A549 (cell line): ENCODE data around the gene POLA1. TPM values are rescaled to one million over a fixed set of nuclear protein-coding genes. Genes with fewer than 3 reads are reported as not detected.

Experiments
- ATAC-seq, 2 experiments: fragments of 200-7000 bp in 1 of 2; fragments of >200 bp in 1 of 2; cut with Nextera tagmentation in 1 of 2; cut with Tn5 transposase in 1 of 2; 3 replicates each; pipeline versions ENCODE4 v1.8.0 to v1.9.1; 2018 to 2020; ENCODE audit warnings: mild to moderate bottlenecking in 1 of 2, moderate library complexity in 1 of 2
- CTCF ChIA-PET: fragments of 300-600 bp; sonication (Branson Sonifier 250); formaldehyde crosslinking; extraction: SDS; loops from one replicate; lab custom pipeline; 2021; ENCODE audit warnings: antibody characterized with exemption, inconsistent platforms; lab: Yijun Ruan, JAX
- POLR2A ChIA-PET: fragments of 350-600 bp; formaldehyde crosslinking; extraction: SDS; loops from one replicate; lab custom pipeline; 2021; ENCODE audit warnings: antibody characterized with exemption, inconsistent platforms; lab: Yijun Ruan, JAX
- DNase-seq, 2 experiments: peaks; one replicate each; pipeline versions ENCODE4 v3.0.0 to v3.0.0-alpha.2; 2011 to 2016; ENCODE audit warnings: low read depth in 1 of 2, low spot score in 1 of 2
- FAIRE-seq: peaks from 2 replicates; lab custom pipeline; 2011; peaks lifted over from hg19 to GRCh38; lab: Jason Lieb, UNC
- H3K27ac ChIP-seq, 2 experiments: fragments of >200 bp; sonication (Bioruptor Twin); formaldehyde crosslinking; 3 replicates each; pipeline ENCODE4 v1.5.1; 2016 to 2017
- H3K4me1 ChIP-seq: fragments of >200 bp; sonication (Bioruptor Twin); formaldehyde crosslinking; 3 replicates; pipeline ENCODE4 v1.6.1; 2016
- H3K4me2 ChIP-seq: fragments of >200 bp; sonication (Bioruptor Twin); formaldehyde crosslinking; 3 replicates; pipeline ENCODE4 v1.6.1; 2016
- H3K4me3 ChIP-seq: fragments of >200 bp; sonication (Bioruptor Twin); formaldehyde crosslinking; 3 replicates; pipeline ENCODE4 v1.5.1; 2016
- H3K9me3 ChIP-seq: fragments of >200 bp; sonication (Bioruptor Twin); formaldehyde crosslinking; 3 replicates; pipeline ENCODE4 v1.6.1; 2016
- BCL3 ChIP-seq: fragments of >200 bp; sonication (Bioruptor Twin); formaldehyde crosslinking; IDR thresholded peaks from 3 replicates; pipeline ENCODE4 v1.6.1; 2016
- CBX2 ChIP-seq: fragments of 200-600 bp; sonication (generic); IDR thresholded peaks from 2 replicates; pipeline ENCODE4 v1.6.1; 2016; ENCODE audit warnings: low read depth, mild to moderate bottlenecking, borderline replicate concordance
- CBX8 ChIP-seq: fragments of 200-600 bp; sonication (generic); IDR thresholded peaks from 2 replicates; pipeline ENCODE4 v1.6.1; 2016
- CEBPB ChIP-seq, 2 experiments: fragments of >200 bp in 1 of 2; sonication (Bioruptor Twin) in 1 of 2; formaldehyde crosslinking in 1 of 2; IDR thresholded peaks; 2 replicates each; pipeline ENCODE4 v1.6.1; 2012 to 2016
- CHD2 ChIP-seq: fragments of 150-350 bp; IDR thresholded peaks from 2 replicates; pipeline ENCODE4 v1.6.1; 2014; ENCODE audit warnings: low read length; ENCODE audit not compliant: partially characterized antibody
- CTCF ChIP-seq: fragments of >200 bp; sonication (Bioruptor Twin); formaldehyde crosslinking; IDR thresholded peaks from 3 replicates; pipeline ENCODE4 v1.5.1; 2016
- EHMT2 ChIP-seq: fragments of 200-600 bp; sonication (generic); IDR thresholded peaks from 2 replicates; pipeline ENCODE4 v1.6.1; 2016; ENCODE audit warnings: antibody characterized with exemption, low read depth, mild to moderate bottlenecking, moderate library complexity
- ESRRA ChIP-seq: fragments of 150-350 bp; IDR thresholded peaks from 2 replicates; pipeline ENCODE4 v1.6.1; 2014; ENCODE audit warnings: mild to moderate bottlenecking, low read length, borderline replicate concordance
- FOSB ChIP-seq: fragments of 250-450 bp; sonication (Bioruptor Pico); IDR thresholded peaks from 2 replicates; pipeline ENCODE4 v1.5.0; 2020; ENCODE audit warnings: mild to moderate bottlenecking, moderate library complexity
- HMGXB4 ChIP-seq: fragments of 250-450 bp; sonication (Bioruptor Pico); IDR thresholded peaks from 2 replicates; pipeline ENCODE4 v1.5.0; 2021; ENCODE audit warnings: mild to moderate bottlenecking, moderate library complexity, borderline replicate concordance
- HOXA7 ChIP-seq: fragments of 250-450 bp; sonication (Bioruptor Pico); IDR thresholded peaks from 2 replicates; pipeline ENCODE4 v1.5.0; 2020; ENCODE audit warnings: mild to moderate bottlenecking, moderate library complexity
- HOXB5 ChIP-seq: fragments of 250-450 bp; sonication (Bioruptor Pico); IDR thresholded peaks from 2 replicates; pipeline ENCODE4 v1.5.0; 2020; ENCODE audit warnings: mild to moderate bottlenecking, moderate library complexity
- MAZ ChIP-seq: fragments of 150-350 bp; IDR thresholded peaks from 2 replicates; pipeline ENCODE4 v1.6.1; 2014; ENCODE audit warnings: antibody characterized with exemption, low read depth, low read length, borderline replicate concordance
- NPAS2 ChIP-seq: fragments of 250-450 bp; sonication (Bioruptor Pico); IDR thresholded peaks from 2 replicates; pipeline ENCODE4 v1.8.0; 2022; ENCODE audit warnings: mild to moderate bottlenecking, moderate library complexity, borderline replicate concordance
- NR3C1 ChIP-seq: fragments of >200 bp; sonication (Bioruptor Twin); formaldehyde crosslinking; IDR thresholded peaks from 3 replicates; pipeline ENCODE4 v1.6.1; 2017
- RAD21 ChIP-seq, 2 experiments: fragments of >200 bp in 1 of 2; sonication (Bioruptor Twin) in 1 of 2; formaldehyde crosslinking in 1 of 2; IDR thresholded peaks in 1 of 2; conservative IDR thresholded peaks in 1 of 2; 2 replicates in 1 of 2; 3 replicates in 1 of 2; pipeline ENCODE4 v1.6.1; 2012 to 2018; ENCODE audit warnings: inconsistent platforms in 1 of 2
- RNF2 ChIP-seq: fragments of 200-600 bp; sonication (generic); IDR thresholded peaks from 2 replicates; pipeline ENCODE4 v1.6.1; 2016; ENCODE audit warnings: low read depth, mild to moderate bottlenecking, antibody characterized with exemption, moderate library complexity, borderline replicate concordance
- TFCP2L1 ChIP-seq: fragments of 250-450 bp; sonication (Bioruptor Pico); IDR thresholded peaks from 2 replicates; pipeline ENCODE4 v1.5.0; 2021; ENCODE audit warnings: mild to moderate bottlenecking
- ZFP36 ChIP-seq: fragments of 450-650 bp; IDR thresholded peaks from 2 replicates; pipeline ENCODE4 v1.6.1; 2014; ENCODE audit warnings: borderline replicate concordance; ENCODE audit not compliant: partially characterized antibody
- ZSCAN20 ChIP-seq: fragments of 250-450 bp; sonication (Bioruptor Pico); IDR thresholded peaks from 2 replicates; pipeline ENCODE4 v1.8.0; 2022; ENCODE audit warnings: mild to moderate bottlenecking, moderate library complexity
- WGBS: methylation state at CpG from one replicate; pipeline ENCODE4 v1.1.6; 2017; ENCODE audit errors: missing lambda C conversion rate; 5-methylcytosine and 5-hydroxymethylcytosine counted together
- polyA plus RNA-seq, 4 experiments: library from polyadenylated mRNA; depleted of rRNA in 3 of 4; stranded (reverse); fragments of >200 nt; fragmentation: RNase III in 1 of 4; extraction: RNeasy Plus Mini Kit Qiagen cat#74134 plus additional on column Dnase treatment in 1 of 4; gene quantifications; 2 replicates in 3 of 4; 3 replicates in 1 of 4; pipeline ENCODE4 v1.2.3, GENCODE V29; 2011 to 2017

The POLA1 gene
- polyA plus RNA-seq, 2 of the 4 experiments (the other 2 are of a cell fraction), result 8.8 to 17.5 TPM

GRCh38 chrX:24718771-24719170 lies 25.1 kb downstream of the POLA1 start (continued):
- no peak for TF ChIP-seq CTCF

GRCh38 chrX:24720036-24720435 lies 26.3 kb downstream of the POLA1 start:
- no peaks in the 10 kb centered on the region for H3K4me1 ChIP-seq
- ATAC-seq, result no peak
- no peak for DNase-seq
- TF ChIP-seq EHMT2, result no peak
- TF ChIP-seq BCL3, result no peak
- TF ChIP-seq HOXA7, result no peak
- no peak for TF ChIP-seq CBX8
- no peak for TF ChIP-seq HOXB5
- no peak for TF ChIP-seq NR3C1
- TF ChIP-seq FOSB (CRISPR knock-in tag), result no peak
- TF ChIP-seq ZFP36, result no peak
- TF ChIP-seq ESRRA, result no peak
- TF ChIP-seq CBX2, result no peak
- no peak for FAIRE-seq
- POLR2A ChIA-PET, result no interaction called here
- H3K4me3 ChIP-seq, result no peak overlapping the region
- CTCF ChIA-PET, result no interaction called here
- H3K4me2 ChIP-seq, result no peak overlapping the region
- 43% methylated on average over 3 of the region's 3 CpGs for whole genome bisulfite sequencing
- H3K27ac ChIP-seq, result no peak overlapping the region
- H3K9me3 ChIP-seq, result no peaks in the 10 kb centered on the region

- CTCF ChIA-PET, result no interaction called here
- POLR2A ChIA-PET, result no interaction called here
- Histone ChIP-seq H3K4me1 (no peaks in the 10 kb centered on the region), H3K4me2 (no peak overlapping the region)
- no peak for FAIRE-seq
- no peak for TF ChIP-seq EHMT2
- no peak for TF ChIP-seq RAD21 (conservative IDR thresholded peaks at IDR 0.05 in 1 of 2, IDR thresholded peaks at IDR 0.05 in 1 of 2)
- TF ChIP-seq, all 56 proteins: peak for 0
- Histone ChIP-seq H3K4me3 (no peak overlapping the region), H3K9me3 (no peaks in the 10 kb centered on the region), H3K27ac (no peak overlapping the region)
- ATAC-seq (no peak), DNase-seq (no peak)
- 85% methylated on average over 3 of the region's 3 CpGs for WGBS
Observed at GRCh38 chrX:24728530-24728929, 34.8 kb downstream of the POLA1 start.

DNA sequence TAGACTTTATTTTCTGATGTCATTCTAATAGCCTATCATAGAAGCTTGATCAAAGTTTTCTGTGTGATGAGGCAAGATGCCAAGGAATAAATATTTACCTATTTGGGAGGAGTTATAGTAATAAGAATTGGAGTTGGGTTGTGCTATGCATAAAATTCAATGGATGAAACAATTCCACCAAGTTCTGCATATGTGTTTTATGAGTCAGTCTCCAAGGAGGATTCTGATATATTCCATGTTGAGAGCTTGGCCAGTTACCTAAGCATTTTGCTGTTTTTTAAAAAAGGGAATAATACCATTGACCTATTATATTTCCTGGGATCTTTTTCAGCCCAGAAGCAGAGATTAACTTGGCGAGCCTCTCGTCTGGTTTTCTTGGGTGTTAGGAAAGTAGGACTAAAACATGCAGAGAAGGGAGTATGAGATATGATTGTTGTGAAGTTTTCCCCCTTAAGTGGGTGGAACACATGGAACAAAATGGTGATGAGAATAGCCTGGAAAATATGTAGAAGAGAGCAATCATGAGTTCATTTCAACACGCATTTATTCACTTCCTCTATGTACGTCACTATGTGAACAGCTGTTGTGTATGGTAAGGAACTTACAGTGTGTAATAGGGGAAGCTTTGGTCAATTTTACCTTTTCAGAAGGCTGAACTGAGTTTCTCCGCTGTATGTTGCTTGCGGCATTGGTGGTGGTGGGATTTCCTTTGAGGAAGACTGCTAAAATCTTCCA lies 39.2 kb downstream of the POLA1 start:
- peak in 1 of 2 experiments; percentile 7 for DNase-seq
- Histone ChIP-seq H3K27ac (no peak overlapping the region), H3K4me2 (no peak overlapping the region), H3K4me1 (no peaks in the 10 kb centered on the region), H3K9me3 (no peaks in the 10 kb centered on the region), H3K4me3 (no peak overlapping the region)
- no peak for ATAC-seq
- WGBS, result 97% methylated on average over 6 of the region's 6 CpGs
- peak; percentile 89 for FAIRE-seq
- POLR2A ChIA-PET, result no interaction called here
- CTCF ChIA-PET, result no interaction called here
- no peak for TF ChIP-seq CHD2
- TF ChIP-seq NPAS2 (CRISPR knock-in tag), result no peak
- TF ChIP-seq TFCP2L1 (CRISPR knock-in tag), result no peak
- TF ChIP-seq HOXA7, result no peak
- TF ChIP-seq HMGXB4 (CRISPR knock-in tag), result no peak
- TF ChIP-seq RNF2, result no peak
- TF ChIP-seq ZSCAN20 (CRISPR knock-in tag), result no peak
- no peak for TF ChIP-seq MAZ
- TF ChIP-seq CEBPB (IDR thresholded peaks at IDR 0.05), result no peak
